GM12878 (cell line): ENCODE measurements around the gene PTS. TPM values are rescaled to one million over a fixed set of nuclear protein-coding genes. Genes with fewer than 3 reads are reported as not detected.

Source experiments
- CEBPB ChIP-seq, 2 experiments: fragments of 150-350 bp in 1 of 2; IDR thresholded peaks; 2 replicates each; pipeline ENCODE4 v1.6.1; 2012 to 2014; ENCODE audit warnings: low read depth in 2 of 2, low read length in 2 of 2, borderline replicate concordance in 1 of 2, inconsistent platforms in 1 of 2
- CHD2 ChIP-seq: IDR thresholded peaks from 2 replicates; pipeline ENCODE4 v1.6.1; 2011; ENCODE audit warnings: low read depth, low read length, improper control_type of control experiment, borderline replicate concordance
- CTCF ChIP-seq, 3 experiments: IDR thresholded peaks in 2 of 3; conservative IDR thresholded peaks in 1 of 3; 2 replicates each; pipeline ENCODE4 v1.5.1; 2011; ENCODE audit warnings: low read depth in 3 of 3, low read length in 3 of 3, mild to moderate bottlenecking in 3 of 3, control low read depth in 2 of 3, moderate library complexity in 2 of 3, inconsistent platforms in 1 of 3, mixed read lengths in 1 of 3; ENCODE audit not compliant: control insufficient read depth in 2 of 3, insufficient read depth in 1 of 3; ENCODE audit errors: extremely low read depth in 1 of 3
- DPF2 ChIP-seq: fragments of 450-650 bp; IDR thresholded peaks from 2 replicates; pipeline ENCODE4 v1.6.1; 2017; ENCODE audit warnings: mild to moderate bottlenecking
- E4F1 ChIP-seq: fragments of 450-650 bp; IDR thresholded peaks from 2 replicates; pipeline ENCODE4 v1.6.1; 2018; ENCODE audit warnings: borderline replicate concordance, mild to moderate bottlenecking; ENCODE audit not compliant: partially characterized antibody
- LARP7 ChIP-seq: fragments of 450-650 bp; IDR thresholded peaks from 2 replicates; pipeline ENCODE4 v1.6.1; 2017; ENCODE audit warnings: mild to moderate bottlenecking
- MAX ChIP-seq: IDR thresholded peaks from 2 replicates; pipeline ENCODE4 v1.6.1; 2012; ENCODE audit warnings: low read depth, low read length, improper control_type of control experiment
- MEF2B ChIP-seq: fragments of 450-650 bp; IDR thresholded peaks from 2 replicates; pipeline ENCODE4 v1.6.1; 2018; ENCODE audit warnings: mild to moderate bottlenecking, moderate library complexity; ENCODE audit not compliant: partially characterized antibody, poor library complexity, severe bottlenecking
- MYB ChIP-seq: fragments of 150-350 bp; IDR thresholded peaks from 2 replicates; pipeline ENCODE4 v1.6.1; 2014; ENCODE audit warnings: mild to moderate bottlenecking, low read depth, low read length, borderline replicate concordance
- PML ChIP-seq: IDR thresholded peaks from 2 replicates; pipeline ENCODE4 v1.6.1; 2012; ENCODE audit warnings: low read length, inconsistent platforms
- POLR2AphosphoS5 ChIP-seq: IDR thresholded peaks from 2 replicates; pipeline ENCODE4 v1.6.1; 2011; ENCODE audit warnings: mild to moderate bottlenecking, low read length, inconsistent platforms
- RELB ChIP-seq: fragments of 450-650 bp; IDR thresholded peaks from 2 replicates; pipeline ENCODE4 v1.6.1; 2017; ENCODE audit warnings: low read depth, mild to moderate bottlenecking, moderate library complexity
- RUNX3 ChIP-seq: IDR thresholded peaks from 2 replicates; pipeline ENCODE4 v1.6.1; 2012; ENCODE audit warnings: low read length, inconsistent platforms
- STAT3 ChIP-seq: IDR thresholded peaks from 2 replicates; pipeline ENCODE4 v1.6.1; 2011; ENCODE audit warnings: low read depth, low read length, improper control_type of control experiment
- TAF1 ChIP-seq: IDR thresholded peaks from 2 replicates; pipeline ENCODE4 v1.6.1; 2011; ENCODE audit warnings: mild to moderate bottlenecking, low read depth, low read length, borderline replicate concordance
- TARDBP ChIP-seq: IDR thresholded peaks from 2 replicates; pipeline ENCODE4 v1.6.1; 2016; ENCODE audit warnings: borderline replicate concordance
- TCF12 ChIP-seq: IDR thresholded peaks from 2 replicates; pipeline ENCODE4 v1.6.1; 2011; ENCODE audit warnings: low read depth, mild to moderate bottlenecking, low read length
- YY1 ChIP-seq: IDR thresholded peaks from 2 replicates; pipeline ENCODE4 v1.6.1; 2011; ENCODE audit warnings: low read depth, mild to moderate bottlenecking, low read length
- ZNF592 ChIP-seq: fragments of 450-650 bp; IDR thresholded peaks from 2 replicates; pipeline ENCODE4 v1.6.1; 2017; ENCODE audit warnings: mild to moderate bottlenecking, moderate library complexity
- polyA plus RNA-seq, 11 experiments: library from polyadenylated mRNA; depleted of rRNA in 4 of 11; unstranded in 6 of 11; stranded (reverse) in 5 of 11; fragments of >200 nt; fragmentation: Nextera tagmentation in 4 of 11; fragmentation: Illumina TruSeq in 1 of 11; extraction: Ambion mirVana in 4 of 11; extraction: Trizol in 1 of 11; gene quantifications; 1 replicate in 1 of 11; 2 replicates in 10 of 11; pipeline versions ENCODE4 v1.2.1 to v1.2.3, GENCODE V29; 2011 to 2016; ENCODE audit warnings: inconsistent platforms in 2 of 11, missing spikeins in 2 of 11, low read depth in 1 of 11
- total RNA-seq, 4 experiments: library from RNA; depleted of rRNA in 3 of 4; stranded (reverse); fragments of >200 nt in 3 of 4; fragmentation: Illumina TruSeq in 1 of 4; extraction: Trizol in 1 of 4; gene quantifications; 2 replicates each; pipeline versions ENCODE4 v1.2.1 to v1.2.3, GENCODE V29; 2013 to 2021

Gene PTS
- total and polyA plus RNA-seq, 10 of the 15 experiments (the other 5 are each of a cell fraction or from before 2014, with no cell fraction given): 11.7 to 47.6 (median 15.5) TPM

- TF ChIP-seq ZNF592: peak; percentile 71; the same call in 1 of the 2 replicates
- TF ChIP-seq MEF2B: no peak
- TF ChIP-seq POLR2AphosphoS5: peak; percentile 95
- TF ChIP-seq TAF1: 0 out of 2 replicates have a peak, but pooled peaks have one; percentile 56
- TF ChIP-seq LARP7: peak; percentile 89
- TF ChIP-seq YY1: 0 out of 2 replicates have a peak, but pooled peaks have one; percentile 21
- TF ChIP-seq TCF12: no peak
- TF ChIP-seq CEBPB (IDR thresholded peaks at IDR 0.05; ENCODE audit: borderline replicate concordance in 1 of 2, low read depth in 2 of 2, low read length in 2 of 2): no peak
- no peak for TF ChIP-seq STAT3
- peak; percentile 97 for TF ChIP-seq PML
- no peak; the same call in 1 of the 2 replicates for TF ChIP-seq RUNX3
- peak; percentile 78 for TF ChIP-seq DPF2
- no peak; the same call in 1 of the 2 replicates for TF ChIP-seq RELB
- peak; percentile 51 for TF ChIP-seq E4F1
- no peak for TF ChIP-seq CTCF (IDR thresholded peaks at IDR 0.05 in 2 of 3, conservative IDR thresholded peaks at IDR 0.05 in 1 of 3; ENCODE audit: control insufficient read depth in 2 of 3, extremely low read depth in 1 of 3, insufficient read depth in 1 of 3, low read depth in 3 of 3, low read length in 3 of 3)
- TF ChIP-seq MYB: 0 out of 2 replicates have a peak, but pooled peaks have one; percentile 34
- TF ChIP-seq TARDBP: no peak
- 0 out of 2 replicates have a peak, but pooled peaks have one; percentile 41 for TF ChIP-seq CHD2
- no peak; the same call in 1 of the 2 replicates for TF ChIP-seq MAX
These were observed at the start of gene PTS (continued) for GRCh38 chr11:112226062-112226830.
